ENCODE data around the gene ADAT3.

ADAT3 gene

DNA sequence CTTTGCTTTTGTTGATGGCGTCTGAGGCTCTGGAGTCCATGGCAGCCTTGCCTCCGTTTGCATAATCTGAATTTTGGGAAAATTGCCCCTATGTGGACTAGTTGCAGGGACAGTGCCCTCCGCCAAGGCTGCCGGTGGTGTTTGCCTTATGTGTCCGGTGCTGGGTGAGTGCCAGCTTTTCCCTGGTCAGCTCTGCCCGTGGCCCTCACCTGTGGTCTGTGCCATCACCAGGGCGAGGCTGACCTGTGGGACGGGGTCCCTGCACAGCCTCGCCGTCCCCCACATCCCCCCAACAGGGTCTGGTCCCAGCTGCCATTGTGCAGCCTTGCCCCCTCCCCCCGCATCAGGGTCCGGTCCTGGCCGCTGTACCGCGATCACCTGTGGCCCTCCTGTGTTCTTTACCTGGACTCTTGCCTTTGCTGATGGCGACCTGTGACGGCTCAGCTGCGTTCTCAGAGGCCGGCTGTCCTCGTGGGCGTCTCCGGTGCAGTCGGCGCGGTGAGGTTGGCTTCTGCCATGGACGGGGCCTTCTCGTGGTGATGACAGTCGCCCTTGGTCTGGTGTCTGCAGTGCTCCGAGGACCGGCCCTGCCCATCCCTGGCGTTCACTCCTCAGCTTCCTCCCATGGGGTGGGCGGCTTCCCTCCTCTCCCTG is 48.4 kb downstream of the ADAT3 start:
- H3K36me3 ChIP-seq (ENCODE audit: control insufficient read depth, low read length): peaks cover 16% of the 10 kb centered on the region
- peaks cover 94% of the 10 kb centered on the region for H3K79me2 ChIP-seq (ENCODE audit: control insufficient read depth, low read length)
- H3K9me2 ChIP-seq (replicated peaks; ENCODE audit: control insufficient read depth, low read length): no peaks in the 10 kb centered on the region

DNA sequence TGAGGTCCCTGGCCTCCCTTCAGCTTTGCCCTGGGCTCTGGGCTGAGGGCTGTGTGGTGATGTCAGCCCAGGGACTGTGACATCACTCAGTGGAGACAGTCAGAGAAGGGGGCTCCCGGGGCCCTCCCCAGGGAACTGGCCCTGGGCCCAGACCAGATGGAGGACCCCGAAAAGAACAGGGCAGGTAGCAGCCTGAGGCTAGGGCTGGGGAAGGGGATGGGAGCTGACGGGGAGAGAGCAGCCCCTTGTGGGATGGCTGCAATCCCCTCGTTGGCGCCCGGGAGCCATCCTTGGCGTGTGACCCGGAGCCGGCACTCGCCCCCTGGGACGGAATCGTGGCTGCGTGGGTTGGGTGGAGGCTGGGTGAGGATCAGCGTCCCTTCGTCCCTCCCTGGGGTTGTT is 49.3 kb downstream of the ADAT3 start:
- Histone ChIP-seq H4K20me1 (ENCODE audit: control insufficient read depth, insufficient read depth, low read depth, low read length) (peaks cover 10% of the 10 kb centered on the region), H3K9me2 (replicated peaks; ENCODE audit: control insufficient read depth, low read length) (no peaks in the 10 kb centered on the region), H3K4me1 (ENCODE audit: control insufficient read depth, low read length) (no peaks in the 10 kb centered on the region), H3K4me2 (ENCODE audit: low read length) (no peak overlapping the region), H3K27me3 (ENCODE audit: control insufficient read depth, low read length) (no peaks in the 10 kb centered on the region), H3K27ac (ENCODE audit: low read depth, low read length) (no peak overlapping the region), H3F3A (ENCODE audit: control insufficient read depth, insufficient read depth) (no peaks in the 10 kb centered on the region), H3K79me2 (ENCODE audit: control insufficient read depth, low read length) (peaks cover 91% of the 10 kb centered on the region), H3K9me3 (ENCODE audit: control insufficient read depth, insufficient read depth, low read length) (no peaks in the 10 kb centered on the region), H3K36me3 (ENCODE audit: control insufficient read depth, low read length) (peaks cover 11% of the 10 kb centered on the region), H3K4me3 (ENCODE audit: low read length) (no peak overlapping the region)
- TF ChIP-seq EZH2phosphoT487 (IDR thresholded peaks at IDR 0.05; ENCODE audit: borderline replicate concordance, low read length): no peak
- TF ChIP-seq, protein P1, sequence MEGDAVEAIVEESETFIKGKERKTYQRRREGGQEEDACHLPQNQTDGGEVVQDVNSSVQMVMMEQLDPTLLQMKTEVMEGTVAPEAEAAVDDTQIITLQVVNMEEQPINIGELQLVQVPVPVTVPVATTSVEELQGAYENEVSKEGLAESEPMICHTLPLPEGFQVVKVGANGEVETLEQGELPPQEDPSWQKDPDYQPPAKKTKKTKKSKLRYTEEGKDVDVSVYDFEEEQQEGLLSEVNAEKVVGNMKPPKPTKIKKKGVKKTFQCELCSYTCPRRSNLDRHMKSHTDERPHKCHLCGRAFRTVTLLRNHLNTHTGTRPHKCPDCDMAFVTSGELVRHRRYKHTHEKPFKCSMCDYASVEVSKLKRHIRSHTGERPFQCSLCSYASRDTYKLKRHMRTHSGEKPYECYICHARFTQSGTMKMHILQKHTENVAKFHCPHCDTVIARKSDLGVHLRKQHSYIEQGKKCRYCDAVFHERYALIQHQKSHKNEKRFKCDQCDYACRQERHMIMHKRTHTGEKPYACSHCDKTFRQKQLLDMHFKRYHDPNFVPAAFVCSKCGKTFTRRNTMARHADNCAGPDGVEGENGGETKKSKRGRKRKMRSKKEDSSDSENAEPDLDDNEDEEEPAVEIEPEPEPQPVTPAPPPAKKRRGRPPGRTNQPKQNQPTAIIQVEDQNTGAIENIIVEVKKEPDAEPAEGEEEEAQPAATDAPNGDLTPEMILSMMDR (IDR thresholded peaks at IDR 0.05; ENCODE audit: low read depth, low read length, poor library complexity, severe bottlenecking): no peak

More for the DNA sequence above, 48.4 kb downstream of the ADAT3 start:
- Histone ChIP-seq H3K4me1 (ENCODE audit: control insufficient read depth, low read length) (no peaks in the 10 kb centered on the region), H3K4me2 (ENCODE audit: low read length) (no peak overlapping the region), H3K27me3 (ENCODE audit: control insufficient read depth, low read length) (no peaks in the 10 kb centered on the region), H3K9me3 (ENCODE audit: control insufficient read depth, insufficient read depth, low read length) (no peaks in the 10 kb centered on the region), H3K27ac (ENCODE audit: low read depth, low read length) (no peak overlapping the region), H3K4me3 (ENCODE audit: low read length) (no peak overlapping the region), H3F3A (ENCODE audit: control insufficient read depth, insufficient read depth) (no peaks in the 10 kb centered on the region), H4K20me1 (ENCODE audit: control insufficient read depth, insufficient read depth, low read depth, low read length) (peaks cover 17% of the 10 kb centered on the region)
- TF ChIP-seq, protein P1 (IDR thresholded peaks at IDR 0.05; ENCODE audit: low read depth, low read length, poor library complexity, severe bottlenecking): no peak
- TF ChIP-seq EZH2phosphoT487 (IDR thresholded peaks at IDR 0.05; ENCODE audit: borderline replicate concordance, low read length): no peak

DNA sequence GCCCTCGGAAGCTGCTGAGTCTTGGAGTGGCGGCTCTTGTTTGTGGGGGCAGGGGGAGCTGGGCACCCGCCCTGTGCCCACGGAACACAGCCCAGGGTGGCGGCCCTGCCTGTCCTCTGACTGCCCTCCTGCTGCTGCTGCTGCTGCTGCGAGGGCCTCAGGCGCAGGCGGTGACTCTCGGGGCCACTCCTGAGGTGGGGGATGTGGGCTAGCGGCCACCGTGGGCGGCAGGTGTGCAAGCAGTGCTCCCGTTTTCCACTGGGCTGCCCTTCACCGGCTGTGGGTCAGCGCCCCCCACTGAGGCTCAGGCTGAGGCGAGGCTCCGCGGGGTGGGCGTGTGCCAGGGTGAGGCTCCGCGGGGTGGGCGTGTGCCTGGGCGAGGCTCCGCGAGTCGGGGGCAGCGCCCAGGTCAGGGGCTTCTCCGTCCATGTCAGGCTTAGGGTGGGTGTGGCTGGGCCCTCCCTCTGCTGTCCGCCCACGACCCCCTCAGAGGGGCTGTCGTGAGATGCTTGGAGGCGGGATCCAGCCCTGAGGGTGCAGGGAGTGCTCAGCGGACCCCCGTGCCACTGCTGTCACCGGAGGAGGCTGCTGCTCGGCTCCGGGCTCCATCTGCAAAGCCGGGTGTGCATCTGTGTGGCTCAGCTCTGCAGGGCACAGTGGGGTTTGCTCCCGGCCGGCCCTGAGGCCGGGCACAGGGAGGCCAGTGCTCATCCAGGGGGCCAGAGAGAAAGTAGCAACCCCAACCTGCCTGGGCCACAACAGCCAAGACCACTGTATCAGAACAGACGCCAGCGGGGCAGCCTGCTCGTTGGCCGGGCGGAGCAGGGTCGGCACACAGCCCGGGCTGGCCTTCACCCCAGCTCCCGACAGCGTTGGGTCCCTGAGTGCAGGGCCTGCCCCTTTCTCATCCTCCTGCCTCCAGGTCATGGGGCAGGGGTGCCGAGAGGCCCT is 50.2 kb downstream of the ADAT3 start:
- Histone ChIP-seq H3K9me2 (replicated peaks; ENCODE audit: control insufficient read depth, low read length) (no peaks in the 10 kb centered on the region), H3K36me3 (ENCODE audit: control insufficient read depth, low read length) (peaks cover 8% of the 10 kb centered on the region), H3K79me2 (ENCODE audit: control insufficient read depth, low read length) (peaks cover 92% of the 10 kb centered on the region), H3K4me3 (ENCODE audit: low read length) (no peak overlapping the region), H3K9me3 (ENCODE audit: control insufficient read depth, insufficient read depth, low read length) (no peaks in the 10 kb centered on the region), H3K27ac (ENCODE audit: low read depth, low read length) (no peak overlapping the region), H3K27me3 (ENCODE audit: control insufficient read depth, low read length) (no peaks in the 10 kb centered on the region), H3K4me1 (ENCODE audit: control insufficient read depth, low read length) (no peaks in the 10 kb centered on the region), H3F3A (ENCODE audit: control insufficient read depth, insufficient read depth) (no peaks in the 10 kb centered on the region), H3K4me2 (ENCODE audit: low read length) (no peak overlapping the region), H4K20me1 (ENCODE audit: control insufficient read depth, insufficient read depth, low read depth, low read length) (peaks cover 10% of the 10 kb centered on the region)
- TF ChIP-seq, protein P1 (IDR thresholded peaks at IDR 0.05; ENCODE audit: low read depth, low read length, poor library complexity, severe bottlenecking): no peak
- no peak for TF ChIP-seq EZH2phosphoT487 (IDR thresholded peaks at IDR 0.05; ENCODE audit: borderline replicate concordance, low read length)
